GM19193 (cell line): ENCODE results near the gene CD68.

Experiments used
- POLR2A ChIP-seq: IDR thresholded peaks from 4 replicates; pipeline ENCODE4 v1.6.1; 2011; ENCODE audit not compliant: insufficient read depth, insufficient read length; ENCODE audit errors: extremely low read depth

CD68 gene

GRCh38 chr17:7583253-7584109 is 4.0 kb downstream of the CD68 start, which contains the start of gene MPDU1:
TSS of gene MPDU1 (plus strand) at chr17:7583852. CDS start at chr17:7583863, 11 bp downstream.
- peak; percentile 95 for TF ChIP-seq POLR2A

DNA sequence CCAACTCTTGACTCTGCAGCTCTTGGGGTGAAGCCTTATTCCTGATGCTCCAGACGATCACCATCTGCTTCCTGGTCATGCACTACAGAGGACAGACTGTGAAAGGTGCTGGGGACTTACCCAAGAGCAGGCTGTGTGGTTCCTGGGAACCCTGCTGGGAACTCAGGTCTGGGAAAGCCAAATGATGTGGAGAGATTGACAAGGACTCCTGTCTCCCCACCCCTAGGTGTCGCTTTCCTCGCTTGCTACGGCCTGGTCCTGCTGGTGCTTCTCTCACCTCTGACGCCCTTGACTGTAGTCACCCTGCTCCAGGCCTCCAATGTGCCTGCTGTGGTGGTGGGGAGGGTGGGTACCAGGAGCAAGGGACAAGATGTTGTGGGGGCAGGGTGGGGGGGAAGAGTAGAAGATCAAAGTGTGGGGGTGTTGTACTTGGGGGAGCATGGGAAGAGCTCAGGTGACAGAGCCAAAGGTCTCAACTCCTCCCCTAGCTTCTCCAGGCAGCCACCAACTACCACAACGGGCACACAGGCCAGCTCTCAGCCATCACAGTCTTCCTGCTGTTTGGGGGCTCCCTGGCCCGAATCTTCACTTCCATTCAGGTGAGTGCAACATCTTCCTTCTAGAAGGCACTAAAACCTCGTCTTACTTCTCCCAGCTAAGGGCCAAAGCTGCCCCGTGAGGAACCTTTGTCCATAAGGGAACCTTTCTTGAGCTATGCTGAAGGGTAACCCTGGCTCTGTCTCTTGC is 7.4 kb downstream of the CD68 start:
- no peak for TF ChIP-seq POLR2A

- TF ChIP-seq POLR2A = no peak
These were observed 8.1 kb downstream of the CD68 start for GRCh38 chr17:7587420-7588151.

- no peak for TF ChIP-seq POLR2A
These were observed 9.2 kb downstream of the CD68 start for GRCh38 chr17:7588553-7589203.

DNA sequence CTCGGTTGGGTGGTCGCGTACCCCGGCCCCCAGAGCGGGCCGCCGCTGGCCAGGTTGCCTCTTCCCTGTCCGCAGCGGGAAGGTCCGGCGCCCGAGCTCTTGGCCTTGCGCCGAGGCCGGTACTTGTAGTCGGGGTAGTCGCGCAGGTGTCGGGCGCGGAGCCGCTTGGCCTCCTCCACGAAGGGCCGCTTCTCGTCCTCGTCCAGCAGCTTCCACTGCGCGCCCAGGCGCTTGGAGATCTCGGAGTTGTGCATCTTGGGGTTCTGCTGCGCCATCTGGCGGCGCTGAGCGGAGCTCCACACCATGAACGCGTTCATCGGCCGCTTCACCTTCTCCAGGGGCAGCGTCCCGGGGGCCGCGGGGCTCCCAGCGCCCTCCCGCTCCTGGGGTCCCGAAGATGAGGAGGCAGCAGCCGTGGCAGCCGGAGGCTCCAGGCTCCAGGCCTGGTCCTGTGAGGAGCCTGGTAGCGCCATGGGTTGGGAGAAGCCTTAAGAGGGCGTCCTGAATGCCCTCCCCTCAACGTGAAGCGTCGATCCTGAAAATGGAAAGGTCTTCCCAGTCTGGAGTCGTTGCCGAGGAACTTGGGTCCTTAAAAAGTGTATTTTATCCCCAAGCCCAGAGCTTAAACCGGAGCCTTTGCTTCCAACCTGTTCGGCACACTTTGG is 9.9 kb downstream of the CD68 start:
- no peak for TF ChIP-seq POLR2A

- TF ChIP-seq POLR2A = no peak
These were observed 10.7 kb downstream of the CD68 start, which contains the start of gene SOX15 for GRCh38 chr17:7589891-7590691. TSS of gene SOX15 (minus strand) at chr17:7590094. CDS start at chr17:7589676, 418 bp downstream.

DNA sequence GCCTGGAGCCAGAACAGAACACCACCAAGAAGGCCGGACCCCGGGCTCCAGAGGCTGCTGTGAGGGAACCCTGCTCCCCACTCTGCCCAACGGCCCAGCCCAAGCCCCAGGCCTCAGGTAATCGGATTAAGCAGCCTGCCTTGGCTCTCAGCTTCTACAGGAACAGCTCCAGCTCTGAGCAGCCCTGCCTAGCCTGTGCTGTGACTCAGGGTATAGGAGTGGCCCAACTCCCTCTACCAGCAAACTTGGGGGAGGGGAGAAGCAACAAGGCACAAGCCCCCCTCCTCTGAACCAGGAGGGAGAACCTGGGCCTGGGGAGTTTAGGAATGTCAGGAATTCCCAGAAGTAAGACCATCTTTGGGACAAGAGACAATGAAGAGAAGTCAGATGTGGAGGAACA is 11.3 kb downstream of the CD68 start:
- no peak for TF ChIP-seq POLR2A

DNA sequence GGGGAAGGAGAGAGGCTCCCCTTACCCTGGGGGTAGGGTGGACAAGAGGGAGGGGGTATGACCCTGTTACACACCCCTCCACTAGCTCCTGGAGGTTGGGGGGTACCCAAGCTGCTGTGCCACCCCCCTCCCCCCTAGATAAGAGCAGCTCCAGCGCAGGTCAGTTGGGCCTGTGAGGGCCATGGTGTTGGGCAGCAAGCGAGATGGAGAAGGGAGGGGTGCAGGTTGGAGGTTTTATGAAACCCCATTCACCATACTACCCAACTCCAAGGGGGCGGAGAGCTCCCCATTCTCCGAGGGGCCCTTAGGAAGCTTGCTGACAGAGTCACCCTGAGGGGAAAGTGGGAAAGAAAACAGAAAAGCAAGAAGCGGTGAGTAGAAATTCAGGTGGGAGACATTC is 12.2 kb downstream of the CD68 start:
- TF ChIP-seq POLR2A = no peak

GRCh38 chr17:7592422-7593021 is 13.1 kb downstream of the CD68 start:
- no peak for TF ChIP-seq POLR2A

DNA sequence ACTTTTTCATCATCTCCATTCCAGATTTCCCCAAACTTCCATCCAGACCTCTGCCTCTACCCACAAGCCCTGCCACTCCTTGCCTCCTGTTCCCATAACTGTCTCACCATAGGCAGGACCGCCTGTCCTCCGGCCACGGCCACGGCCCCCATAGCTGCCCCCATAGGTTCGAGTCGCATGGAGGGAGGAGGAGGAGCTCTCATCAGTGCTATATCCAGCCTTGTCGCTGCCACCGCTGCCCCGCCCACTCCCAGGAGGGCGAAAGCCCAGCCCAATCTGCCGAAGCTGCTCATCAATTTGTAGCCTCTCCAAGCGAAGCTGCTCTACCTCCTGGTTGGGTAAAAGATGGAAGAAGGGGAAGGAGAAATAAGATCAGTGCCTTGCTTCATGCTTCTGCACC is 13.9 kb downstream of the CD68 start:
- TF ChIP-seq POLR2A = no peak

DNA sequence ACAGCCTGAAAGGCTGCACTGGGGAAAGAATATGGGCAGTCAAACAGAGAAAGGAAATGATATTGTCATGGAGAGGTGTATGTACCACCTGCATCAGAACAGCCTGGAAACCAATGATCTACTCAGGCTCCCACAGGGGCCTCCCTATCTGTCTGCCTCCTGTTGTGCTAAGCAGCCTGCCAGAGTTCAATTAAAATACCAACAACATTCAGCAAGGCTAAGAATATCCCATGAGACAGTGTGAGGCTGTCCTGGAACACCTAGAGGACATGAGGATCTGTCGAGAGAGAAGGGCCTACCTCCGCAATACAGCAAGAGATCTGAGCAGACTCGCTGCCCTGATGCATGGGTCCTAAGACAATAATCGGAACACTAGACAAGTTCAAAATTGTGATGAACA is 26.8 kb downstream of the CD68 start:
- TF ChIP-seq POLR2A = no peak

GRCh38 chr17:7610641-7611040 is 31.2 kb downstream of the CD68 start:
- TF ChIP-seq POLR2A = no peak

DNA sequence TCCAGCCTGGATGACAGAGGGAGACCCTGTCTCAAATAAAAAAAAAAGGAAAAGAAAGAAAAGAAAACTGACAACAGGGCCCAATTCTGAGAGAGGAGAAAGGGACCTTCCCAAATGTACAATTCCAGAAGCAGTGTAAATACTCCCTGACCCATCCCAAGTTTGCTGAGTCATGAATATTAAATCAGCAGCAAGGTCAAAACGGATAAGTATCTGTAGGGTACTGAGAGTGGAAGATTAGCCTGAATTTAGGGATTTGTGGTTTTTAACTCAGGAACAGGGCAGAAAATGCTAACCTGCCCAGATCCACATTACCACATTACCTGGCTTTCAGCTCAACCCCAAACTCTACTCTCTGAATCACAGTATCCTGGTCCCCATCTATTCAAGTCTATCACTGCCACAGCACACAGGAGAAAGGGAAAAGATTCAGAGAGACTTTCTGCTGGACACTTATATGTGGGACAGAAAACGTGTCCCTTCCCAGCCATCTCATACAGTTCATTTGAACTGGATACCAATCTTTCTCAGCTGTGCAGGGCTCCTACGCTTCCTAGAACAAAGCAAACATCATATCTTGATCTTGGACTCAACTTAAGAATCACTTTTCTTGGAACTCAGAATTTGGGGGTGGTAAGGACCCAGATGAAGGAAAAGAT is 32.3 kb downstream of the CD68 start:
- no peak for TF ChIP-seq POLR2A

DNA sequence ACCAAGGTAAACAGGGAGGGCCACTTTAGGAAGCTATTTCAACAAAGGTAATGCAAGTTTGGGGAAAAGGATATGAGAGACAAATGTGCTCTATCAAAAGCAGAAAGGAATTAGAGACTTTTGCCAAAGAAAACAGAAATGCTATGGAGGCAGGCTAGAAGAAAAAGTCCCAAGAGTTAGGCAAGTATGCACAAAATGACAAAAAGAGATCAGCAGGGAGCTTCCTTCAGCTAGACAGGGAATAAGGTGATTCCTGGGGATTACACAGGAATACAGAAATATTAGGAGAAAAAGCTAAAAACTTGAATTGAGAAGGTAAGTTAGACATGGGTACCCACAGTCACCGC is 32.8 kb downstream of the CD68 start:
- no peak for TF ChIP-seq POLR2A
